Dedifferentiated amniotic fluid mesenchymal stem cell (primary cell): ENCODE data around the gene STK35.

Experiments
- DNase-seq: peaks from one replicate; pipeline ENCODE4 v3.0.0-alpha.2; 2016; ENCODE audit errors: extremely low spot score

The STK35 gene

DNA sequence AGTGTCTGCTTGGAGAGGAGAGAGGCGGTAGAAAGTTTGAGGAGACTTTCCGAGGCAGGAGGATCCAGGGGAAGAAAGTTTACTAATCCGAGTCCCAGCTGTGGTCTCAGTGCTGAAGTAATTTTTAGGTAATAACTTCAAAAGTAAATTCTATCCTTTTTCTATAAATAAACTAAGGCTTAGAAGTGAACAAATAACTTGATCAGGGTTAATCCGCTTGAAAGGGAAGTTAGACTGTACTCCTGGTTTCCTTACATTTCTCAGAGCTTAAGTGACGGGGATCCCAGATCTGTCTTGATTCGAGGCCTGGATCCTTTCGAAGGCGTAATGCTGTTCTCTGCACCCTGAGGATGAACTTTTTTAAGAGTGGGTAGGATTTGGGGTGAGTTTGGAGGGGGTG, 2.6 kb downstream of the STK35 start:
- DNase-seq = no peak

DNA sequence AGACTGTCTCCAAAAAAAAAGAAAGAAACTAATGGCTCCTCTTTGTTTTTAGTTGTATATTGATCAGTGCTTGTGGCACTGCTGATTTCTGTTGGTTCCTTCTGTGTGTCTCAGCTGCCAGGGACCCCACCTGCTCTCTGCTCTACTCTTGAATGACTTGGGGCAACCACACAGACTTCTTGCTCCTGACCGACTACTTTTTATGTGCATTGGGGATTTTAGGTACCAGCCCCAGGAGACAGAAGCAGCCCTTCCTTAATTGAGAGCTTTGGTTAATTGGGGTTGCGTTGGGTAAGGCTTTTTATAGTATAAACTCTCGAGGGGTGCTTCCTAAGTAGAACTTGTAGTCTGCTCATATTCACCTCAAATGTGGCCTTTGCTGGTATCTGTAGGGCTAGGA, 6.9 kb downstream of the STK35 start:
- DNase-seq = no peak

DNA sequence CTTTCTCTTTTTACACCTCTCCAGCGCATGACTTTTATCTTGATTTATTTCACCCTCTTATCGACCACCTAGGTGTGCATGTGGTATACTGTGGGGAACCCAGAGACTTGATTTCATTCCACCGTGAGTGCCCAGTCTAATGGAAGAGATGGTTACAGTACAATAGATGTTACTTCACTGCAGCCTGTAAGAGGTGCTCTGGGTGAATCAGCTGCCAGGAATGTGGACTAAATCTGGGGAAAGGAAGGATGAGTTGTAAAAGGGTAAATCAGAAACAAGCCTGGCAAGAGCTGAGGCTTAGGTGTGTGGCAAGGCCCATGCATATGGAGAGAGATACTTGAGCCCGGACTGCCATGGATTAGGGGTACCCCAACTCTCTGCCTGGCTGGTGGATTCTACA, 7.4 kb downstream of the STK35 start:
- no peak for DNase-seq

DNA sequence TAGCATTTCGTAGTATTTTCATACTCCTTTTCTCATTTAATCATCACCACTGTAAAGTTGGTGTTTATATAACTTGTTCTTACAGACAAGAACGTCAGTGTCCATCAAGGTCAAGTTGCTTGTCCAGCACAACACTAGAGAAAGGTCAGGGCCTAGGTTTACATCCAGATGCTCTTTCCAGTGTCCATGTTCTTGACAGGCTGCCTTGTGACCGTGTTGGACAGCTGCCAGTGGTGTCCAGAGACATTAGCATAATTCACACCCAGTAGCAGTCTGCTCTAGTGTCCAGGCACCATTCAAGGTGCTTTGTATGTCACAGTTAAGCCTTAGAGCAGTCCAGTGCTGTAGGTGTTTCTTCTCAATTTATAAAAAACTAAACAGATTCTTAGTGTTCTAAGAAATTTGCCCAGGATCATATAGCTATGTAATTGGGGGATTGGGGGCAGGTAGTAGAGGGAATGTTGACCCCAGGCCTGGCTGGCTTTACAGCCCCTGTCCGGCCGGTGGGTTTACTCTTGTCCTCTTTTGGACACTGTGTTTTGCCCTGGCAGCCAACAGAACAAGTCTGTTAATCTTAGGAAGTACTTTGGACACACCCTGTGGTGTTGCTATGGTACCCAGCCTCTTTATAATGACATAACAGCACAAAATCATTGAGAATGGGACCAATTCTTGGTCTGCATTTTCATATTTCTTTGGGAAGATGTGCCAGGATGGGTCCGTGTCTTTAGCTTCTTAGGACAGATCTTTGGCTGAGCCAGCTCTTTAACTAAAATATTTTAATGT, 8.0 kb downstream of the STK35 start:
- DNase-seq = no peak

DNA sequence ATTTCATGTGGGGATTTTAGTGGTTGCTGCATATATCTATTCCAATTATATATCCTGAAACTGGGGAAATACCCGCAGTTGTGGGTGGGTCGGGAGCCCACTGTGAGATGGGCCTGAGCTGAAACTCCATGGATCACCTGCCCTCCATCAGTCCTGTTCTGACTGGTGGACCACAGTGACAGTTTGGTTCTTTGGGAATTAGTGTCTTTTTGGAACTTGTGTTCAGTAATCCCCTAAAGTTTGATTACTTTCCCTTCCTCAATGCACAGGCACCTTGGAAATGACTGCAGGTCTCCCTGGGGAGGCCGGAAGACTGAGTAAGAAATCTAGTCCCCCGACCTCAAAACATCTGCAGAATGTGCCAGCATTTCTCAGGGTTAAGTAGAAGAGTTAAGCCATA, 11.3 kb downstream of the STK35 start:
- no peak for DNase-seq

DNA sequence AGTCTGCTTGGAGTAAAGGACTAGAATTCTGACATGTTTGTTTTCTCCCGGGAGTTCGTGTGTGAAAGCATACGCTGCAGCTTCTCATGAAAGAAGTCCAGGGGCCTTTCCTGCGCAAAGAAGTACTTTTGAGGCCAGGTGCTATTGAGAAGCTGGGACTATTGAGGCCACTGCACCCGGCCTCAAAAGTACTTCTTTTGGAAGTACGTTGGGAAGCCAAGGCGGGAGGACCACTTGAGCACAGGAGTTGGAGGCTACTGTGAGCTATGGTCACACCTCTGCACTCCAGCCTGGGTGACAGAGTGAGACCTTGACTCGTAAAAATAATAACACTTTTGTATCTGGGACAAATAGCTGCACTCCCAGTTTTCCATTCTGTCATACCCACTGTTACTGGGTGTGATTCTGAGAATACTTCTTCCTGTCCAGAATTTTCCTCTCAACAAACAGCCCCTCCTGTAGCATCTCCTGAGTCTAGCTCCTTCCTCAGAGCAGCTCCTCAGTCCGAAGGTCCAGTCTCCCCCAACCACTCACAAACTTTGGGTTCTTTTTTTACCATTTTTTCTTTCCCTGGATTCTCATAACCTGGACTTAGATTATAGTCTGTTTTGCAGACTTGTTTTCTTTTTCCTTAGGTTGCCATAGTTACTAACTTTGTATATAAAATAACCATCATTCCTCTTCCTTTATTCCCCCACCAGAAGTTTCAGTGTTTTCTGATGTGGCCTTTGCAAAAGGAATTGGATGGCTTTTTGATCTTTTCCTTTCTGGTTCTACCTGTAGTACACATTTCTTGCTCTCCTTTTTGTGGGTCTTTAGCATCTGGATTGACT, 12.7 kb downstream of the STK35 start:
- no peak for DNase-seq

DNA sequence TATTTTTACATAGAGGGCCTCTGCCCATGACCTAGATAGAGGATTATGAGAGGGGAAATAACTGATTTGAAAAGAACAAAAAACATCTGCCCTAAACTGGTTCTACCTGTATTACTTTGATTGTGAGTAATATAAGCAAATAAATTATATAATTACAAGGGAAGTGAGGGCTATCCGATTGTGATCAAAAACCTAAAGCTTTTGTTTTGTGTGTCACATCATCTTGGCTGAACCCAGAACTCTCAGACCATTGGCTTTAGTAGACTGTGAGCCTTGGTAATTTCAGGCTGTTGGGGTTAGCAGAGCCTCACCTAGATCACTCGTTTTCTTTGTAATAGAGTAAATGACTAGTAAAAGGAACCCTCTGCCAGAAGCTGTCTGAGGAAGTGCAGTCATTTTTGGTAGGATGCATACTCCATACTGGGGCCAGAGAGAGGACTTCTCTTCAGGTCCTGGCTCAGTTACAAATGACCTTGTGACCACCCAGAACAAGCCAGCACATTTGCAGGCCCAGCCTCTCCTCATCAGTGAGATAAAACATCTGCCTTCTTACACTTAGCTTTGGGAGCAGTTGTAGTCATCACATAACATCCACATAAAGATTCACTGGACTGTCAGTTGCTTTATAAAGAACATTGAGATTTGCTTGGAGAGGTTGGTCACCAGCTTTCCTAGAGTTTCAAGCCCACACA, 13.5 kb downstream of the STK35 start:
- no peak for DNase-seq

DNA sequence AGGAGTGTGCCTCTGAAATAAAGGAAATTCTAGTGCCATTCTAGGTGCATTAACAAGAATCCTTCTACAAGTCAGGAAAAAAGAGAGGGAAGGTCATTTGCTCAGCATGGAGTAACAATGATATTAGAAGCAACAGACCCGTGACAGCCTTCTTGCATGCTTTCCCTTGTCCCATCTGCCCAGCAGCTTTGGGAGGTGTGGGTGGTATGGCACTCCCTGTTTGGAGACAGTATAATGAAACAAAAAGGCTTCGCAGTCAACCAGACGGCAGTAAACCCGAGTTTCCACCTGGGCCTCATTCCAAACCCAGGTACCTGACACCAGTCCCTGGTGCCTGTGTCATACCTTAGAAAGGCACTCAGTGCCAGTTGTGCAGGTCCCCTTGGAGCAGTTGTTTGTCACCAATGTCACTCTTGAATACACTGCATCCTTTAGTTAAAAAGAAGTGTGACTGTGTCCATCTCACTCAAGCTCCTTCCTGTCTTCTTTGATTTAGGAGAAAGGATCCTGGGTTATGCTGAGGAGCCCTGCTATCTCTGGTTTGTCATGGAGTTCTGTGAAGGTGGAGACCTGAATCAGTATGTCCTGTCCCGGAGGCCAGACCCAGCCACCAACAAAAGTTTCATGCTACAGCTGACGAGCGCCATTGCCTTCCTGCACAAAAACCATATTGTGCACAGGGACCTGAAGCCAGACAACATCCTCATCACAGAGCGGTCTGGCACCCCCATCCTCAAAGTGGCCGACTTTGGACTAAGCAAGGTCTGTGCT, 14.7 kb downstream of the STK35 start:
- DNase-seq = no peak

DNA sequence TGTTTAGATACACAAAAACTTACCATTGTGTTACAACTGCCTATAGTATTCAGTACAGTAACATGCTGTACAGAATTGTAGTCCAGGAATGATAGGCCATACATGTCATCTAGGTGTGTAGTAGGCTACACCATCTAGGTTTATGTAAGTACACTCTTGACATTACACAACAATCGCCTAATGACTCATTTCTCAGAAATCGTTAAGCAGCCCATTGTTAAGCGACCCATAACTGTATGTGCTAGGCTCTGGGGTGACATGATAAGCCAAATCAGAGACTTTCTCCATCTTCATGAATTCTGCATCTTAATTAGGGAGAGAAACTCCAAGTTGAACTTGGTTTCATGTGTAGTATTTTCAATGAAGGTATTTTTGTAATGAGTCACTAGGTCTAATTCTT, 17.2 kb downstream of the STK35 start:
- no peak for DNase-seq

DNA sequence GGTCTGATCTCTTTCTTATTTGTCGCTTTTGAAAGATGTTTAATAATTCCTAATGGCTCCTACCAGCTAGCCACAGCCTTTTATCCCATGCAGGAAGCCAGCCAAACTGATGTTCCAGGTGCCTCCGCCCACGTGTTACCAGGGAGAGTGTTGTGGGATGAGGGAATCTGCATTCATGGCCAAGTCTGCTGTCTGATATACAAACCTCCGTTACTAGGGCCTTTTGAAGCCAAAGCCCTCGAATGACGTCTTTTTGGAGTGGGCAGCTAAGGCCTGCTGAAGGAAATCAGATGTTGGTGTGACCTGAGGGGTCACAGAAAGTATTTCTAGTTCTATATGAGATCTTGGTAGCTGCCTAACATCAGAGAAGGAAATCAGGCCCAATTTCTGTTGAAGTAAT, 21.3 kb downstream of the STK35 start:
- DNase-seq = no peak

DNA sequence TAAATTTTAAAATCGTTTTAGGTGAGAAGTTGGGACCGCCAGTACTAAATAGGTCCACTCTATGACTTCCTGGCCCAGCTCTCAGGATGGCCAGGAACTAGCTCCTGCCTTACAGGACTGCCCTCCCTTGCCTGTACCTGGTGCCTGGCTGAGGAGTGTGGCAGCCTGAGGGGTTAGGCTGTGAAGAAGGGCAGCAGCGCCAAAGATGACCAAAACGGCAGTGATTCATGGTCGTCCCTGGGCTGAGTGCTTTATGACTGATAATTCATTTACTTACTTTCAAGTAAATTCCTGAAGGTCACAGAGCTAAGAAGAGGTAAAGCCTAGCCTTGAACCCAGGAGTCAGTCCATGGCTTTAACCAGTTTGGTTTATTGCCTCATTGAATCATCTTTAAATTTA, 22.1 kb downstream of the STK35 start:
- DNase-seq = no peak

DNA sequence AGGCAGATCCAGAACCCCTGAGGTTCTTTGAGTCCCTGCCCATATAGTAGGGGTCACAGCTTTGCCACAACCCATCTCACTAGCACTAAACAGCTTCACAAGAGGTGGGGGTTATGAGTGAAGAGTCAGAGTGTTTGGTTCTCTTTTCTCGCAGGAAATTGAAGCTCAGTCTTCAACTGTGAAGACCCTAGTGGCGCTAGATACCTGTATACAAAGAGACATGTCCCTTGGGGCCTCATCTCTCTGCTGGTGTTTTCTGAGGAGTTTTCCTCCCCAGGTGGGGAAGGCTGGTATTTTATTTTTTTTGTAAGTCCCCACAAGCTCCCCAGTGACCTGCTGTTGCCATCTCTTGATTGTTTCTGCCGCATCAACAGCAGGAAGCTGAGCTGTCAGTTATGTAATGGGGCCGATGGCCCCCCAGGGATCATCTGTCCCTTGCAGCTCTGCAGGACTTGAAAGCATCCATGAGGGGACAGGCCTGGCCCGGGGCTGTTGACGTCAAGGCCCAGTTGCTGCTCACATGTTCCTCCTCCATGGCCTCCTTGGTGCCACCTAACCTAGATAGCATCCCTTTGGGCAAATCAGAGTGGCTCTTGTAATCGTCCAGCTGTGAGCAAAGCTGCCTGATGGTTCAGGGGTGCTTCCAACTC, 23.1 kb downstream of the STK35 start:
- DNase-seq = no peak

DNA sequence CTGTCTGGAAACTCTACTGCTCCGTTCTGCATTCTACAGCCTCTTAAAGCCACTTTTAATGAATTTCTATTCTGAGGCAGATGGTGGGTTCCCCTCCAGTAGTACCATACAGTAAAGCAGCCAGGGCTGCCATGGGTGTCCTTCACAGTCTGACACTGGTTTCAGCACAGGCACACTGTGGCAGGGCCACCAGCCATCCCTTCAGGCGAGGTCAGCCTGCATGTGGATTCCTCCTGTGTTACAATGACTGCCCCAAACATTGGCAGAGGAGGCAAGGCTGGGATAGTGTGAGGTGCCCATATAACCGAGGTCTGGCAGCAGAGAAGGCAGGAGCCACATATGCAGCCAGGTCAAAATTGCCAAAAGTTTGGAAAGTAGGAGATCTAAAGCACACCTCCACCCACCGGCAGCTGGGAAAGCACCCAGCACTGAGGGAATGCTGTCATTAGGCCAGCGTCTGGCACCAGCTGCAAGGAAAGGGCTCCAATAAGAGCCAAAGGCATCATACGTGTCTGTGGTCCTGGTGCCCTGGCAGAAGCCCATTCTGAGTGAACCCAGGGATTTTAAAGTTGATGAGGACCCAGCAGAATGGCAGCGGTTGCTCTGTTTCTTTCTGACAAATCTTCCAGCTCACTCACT, 24.0 kb downstream of the STK35 start:
- DNase-seq = no peak

DNA sequence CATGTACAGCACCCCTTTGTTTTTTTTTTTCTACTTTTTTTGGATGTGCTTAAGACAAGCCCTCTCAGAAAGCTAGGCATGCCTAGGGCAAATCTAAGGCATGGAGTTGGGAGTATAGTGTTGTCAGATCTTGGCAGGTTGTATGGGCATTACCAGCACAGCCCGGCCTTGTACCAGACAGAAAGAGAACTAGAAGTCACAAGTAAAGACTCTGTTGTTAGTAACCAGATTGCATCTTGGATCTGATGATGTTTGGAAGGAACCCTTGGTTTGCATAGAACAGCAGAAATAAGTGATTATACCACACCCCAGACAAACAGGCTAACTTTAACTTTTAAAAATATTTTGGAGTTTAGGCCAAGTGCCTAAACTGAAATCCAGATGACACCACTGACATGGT, 25.6 kb downstream of the STK35 start:
- no peak for DNase-seq

DNA sequence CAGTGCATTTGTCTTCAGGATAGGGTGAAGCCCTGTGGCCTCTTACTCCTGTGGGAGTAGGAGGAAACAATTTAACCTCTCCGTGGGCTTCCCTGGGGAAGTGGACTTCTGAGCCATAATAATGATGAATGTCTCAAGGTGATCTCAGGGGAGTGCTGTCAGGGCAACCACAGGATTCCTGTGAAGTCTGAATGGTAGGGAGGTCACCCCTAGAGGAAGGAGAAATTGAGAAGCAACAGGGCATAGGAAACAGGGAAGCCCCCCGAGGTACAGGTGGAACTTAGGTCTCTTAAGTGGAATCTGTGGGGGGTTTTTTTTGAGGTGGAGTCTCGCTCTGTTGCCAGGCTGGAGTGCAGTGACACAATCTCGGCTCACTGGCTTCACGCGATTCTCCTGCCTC, 26.9 kb downstream of the STK35 start:
- DNase-seq = no peak

DNA sequence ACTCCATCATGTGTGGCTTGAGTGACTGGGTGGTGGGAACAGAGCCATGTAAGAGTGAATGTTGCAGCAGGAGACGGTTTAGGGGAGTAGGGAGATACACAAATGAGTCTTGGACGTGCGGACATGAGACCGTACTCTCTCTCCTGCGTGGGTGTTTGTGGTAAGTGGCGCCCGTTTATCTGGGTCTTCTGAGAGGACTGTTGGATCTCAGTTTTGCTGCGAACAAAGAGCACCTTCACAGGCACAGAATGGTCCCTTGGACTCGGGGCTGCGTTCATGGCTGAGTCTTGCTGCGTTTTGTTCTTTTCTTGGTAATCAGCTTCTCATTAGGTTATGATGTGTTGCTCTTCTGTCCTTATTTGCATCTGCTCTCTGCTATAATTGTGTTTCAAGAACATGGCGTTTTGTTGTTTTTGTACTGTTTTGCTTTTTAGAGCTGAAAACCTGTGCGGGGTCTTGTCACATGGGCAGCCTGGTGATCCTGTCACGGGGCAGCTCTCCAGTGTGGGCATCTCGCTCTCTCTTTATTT, 28.5 kb downstream of the STK35 start:
- DNase-seq = no peak

DNA sequence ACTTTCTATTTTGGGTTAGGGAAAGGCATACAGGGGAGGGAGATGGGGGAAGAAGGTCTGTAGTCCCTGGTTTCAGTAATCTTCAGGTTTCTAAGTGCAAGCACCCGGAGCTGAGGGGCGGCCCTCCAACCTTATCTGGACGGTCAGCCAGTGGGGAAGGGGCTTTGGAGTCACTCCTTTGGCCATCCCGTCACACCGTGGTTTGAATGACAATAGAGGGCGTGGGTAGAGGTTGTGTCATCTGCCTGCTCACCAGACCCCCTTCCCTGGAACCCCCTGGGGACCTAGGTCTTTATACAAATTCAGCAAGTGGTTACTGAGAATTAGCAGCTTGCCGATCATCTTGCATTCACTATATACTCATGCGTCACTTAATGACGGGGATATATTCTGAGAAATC, 29.1 kb downstream of the STK35 start:
- DNase-seq = no peak

DNA sequence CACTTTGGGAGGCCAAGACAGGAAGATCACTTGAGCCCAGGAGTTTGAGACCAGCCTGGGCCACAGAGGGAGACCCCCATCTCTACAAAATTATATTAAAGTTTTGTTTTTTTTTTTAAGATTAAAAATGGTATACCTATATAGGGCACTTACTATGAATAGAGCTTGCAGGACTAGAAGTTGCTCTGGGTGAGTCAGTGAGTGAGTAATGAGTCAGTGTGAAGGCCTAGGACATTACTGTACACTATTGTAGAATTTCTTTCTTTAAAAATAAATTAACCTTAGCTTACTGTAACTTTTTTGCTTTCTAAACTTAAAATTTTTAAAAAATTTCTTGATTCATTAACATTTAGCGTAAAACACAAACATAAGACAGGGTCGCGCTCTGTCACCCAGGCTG, 29.7 kb downstream of the STK35 start:
- DNase-seq = no peak

DNA sequence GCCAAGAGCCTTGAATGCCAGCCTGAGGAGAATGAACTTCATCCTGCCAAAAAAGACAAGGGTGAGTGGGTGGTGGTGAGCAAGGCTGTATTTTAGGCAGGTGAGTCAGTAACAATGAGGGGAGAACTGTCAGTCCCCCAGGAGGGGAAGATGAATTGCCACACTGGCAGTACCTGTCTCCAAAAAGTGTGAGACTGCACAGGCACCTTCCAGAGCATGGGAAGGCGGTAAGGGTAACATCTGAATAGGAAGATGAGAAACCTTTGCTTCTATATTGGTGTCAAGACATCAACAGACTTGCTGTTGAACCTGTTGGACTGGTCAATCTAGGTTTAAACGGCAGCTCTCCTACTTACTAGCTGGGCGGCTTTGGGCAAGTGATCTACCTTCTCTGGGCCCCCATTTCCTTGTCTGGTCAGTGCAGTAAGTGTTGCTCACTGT, 30.9 kb downstream of the STK35 start:
- DNase-seq = no peak

DNA sequence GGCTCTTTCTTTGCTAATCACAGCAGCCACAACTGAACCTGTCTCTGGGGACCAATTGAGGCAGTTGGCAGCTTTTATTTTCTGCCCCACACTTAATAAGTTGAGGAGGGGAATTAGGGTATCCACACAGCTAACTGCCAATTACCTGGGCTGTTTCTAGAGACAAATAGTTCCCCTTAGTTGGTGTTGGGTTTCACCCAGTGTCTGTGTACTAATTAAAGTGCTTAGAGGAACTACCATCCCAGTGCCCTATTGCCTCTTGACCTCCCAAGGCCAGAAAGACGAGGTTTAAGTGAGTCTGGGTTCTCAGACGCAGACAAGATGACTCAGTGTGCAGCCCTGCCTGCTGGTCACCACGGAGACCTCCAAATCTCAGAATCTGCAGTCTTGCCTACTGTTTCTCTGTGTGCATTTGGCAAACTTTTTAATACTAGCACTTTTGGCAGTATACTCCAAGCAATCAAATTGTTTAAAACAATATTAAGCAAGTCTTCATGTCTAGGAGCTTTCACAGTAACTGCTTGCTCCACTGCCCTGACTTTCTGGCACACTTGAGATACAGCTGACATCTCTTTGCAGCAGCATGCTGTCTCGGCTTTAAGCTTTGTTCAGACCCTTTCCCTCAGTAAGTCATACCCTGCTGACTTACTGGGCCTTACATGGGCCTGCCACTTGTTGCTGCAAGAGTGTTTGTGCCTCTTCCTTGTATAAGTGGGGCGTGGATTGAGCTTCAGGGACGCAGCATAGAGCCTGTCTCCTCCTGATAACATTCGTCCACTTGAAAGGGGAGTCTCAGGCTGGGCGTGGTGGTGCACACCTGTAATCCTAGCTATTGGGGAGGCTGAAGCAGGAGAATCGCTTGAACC, 31.9 kb downstream of the STK35 start:
- peak; percentile 60 for DNase-seq
